WTC11 (cell line): ENCODE data around the gene BRME1. TPM values are rescaled to one million over a fixed set of nuclear protein-coding genes. Genes with fewer than 3 reads are reported as not detected.

Experiments used
- CDX4 ChIP-seq: fragments of 250-450 bp; sonication (Bioruptor Pico); IDR thresholded peaks from 2 replicates; pipeline ENCODE4 v1.9.0; 2021; ENCODE audit warnings: moderate library complexity, mild to moderate bottlenecking, inconsistent platforms, borderline replicate concordance
- CREM ChIP-seq: sonication (generic); formaldehyde crosslinking; IDR thresholded peaks from 2 replicates; pipeline ENCODE4 v1.8.1; 2022; ENCODE audit warnings: mild to moderate bottlenecking, missing genetic modification reagents, moderate library complexity
- EMX1 ChIP-seq: fragments of 250-450 bp; sonication (Bioruptor Pico); IDR thresholded peaks from 2 replicates; pipeline ENCODE4 v1.8.0; 2021; ENCODE audit warnings: mild to moderate bottlenecking
- FOXK1 ChIP-seq: sonication (generic); formaldehyde crosslinking; IDR thresholded peaks from 2 replicates; pipeline ENCODE4 v1.8.0; 2022; ENCODE audit warnings: mild to moderate bottlenecking, moderate library complexity, missing genetic modification reagents
- FOXP1 ChIP-seq: sonication (generic); formaldehyde crosslinking; IDR thresholded peaks from 2 replicates; pipeline ENCODE4 v1.8.0; 2022; ENCODE audit warnings: missing genetic modification reagents, mild to moderate bottlenecking, moderate library complexity, borderline replicate concordance
- FOXP4 ChIP-seq: sonication (generic); formaldehyde crosslinking; IDR thresholded peaks from 2 replicates; pipeline ENCODE4 v1.8.0; 2022; ENCODE audit warnings: mild to moderate bottlenecking, missing genetic modification reagents
- IRF1 ChIP-seq: sonication (generic); formaldehyde crosslinking; IDR thresholded peaks from 2 replicates; pipeline ENCODE4 v1.8.0; 2023; ENCODE audit warnings: missing genetic modification reagents
- JAZF1 ChIP-seq: fragments of 250-450 bp; sonication (Bioruptor Pico); IDR thresholded peaks from 2 replicates; pipeline ENCODE4 v1.9.0; 2021; ENCODE audit warnings: moderate library complexity, mild to moderate bottlenecking, inconsistent platforms
- JUN ChIP-seq: sonication (generic); formaldehyde crosslinking; IDR thresholded peaks from 2 replicates; pipeline ENCODE4 v1.8.0; 2023; ENCODE audit warnings: mild to moderate bottlenecking, missing genetic modification reagents
- MXD4 ChIP-seq: fragments of 250-450 bp; sonication (Bioruptor Pico); IDR thresholded peaks from 2 replicates; pipeline ENCODE4 v1.8.0; 2021; ENCODE audit warnings: mild to moderate bottlenecking, moderate library complexity, borderline replicate concordance
- NFATC4 ChIP-seq: fragments of 250-450 bp; sonication (Bioruptor Pico); IDR thresholded peaks from 2 replicates; pipeline ENCODE4 v1.9.0; 2021; ENCODE audit warnings: mild to moderate bottlenecking
- NFYB ChIP-seq: sonication (generic); formaldehyde crosslinking; conservative IDR thresholded peaks from 2 replicates; pipeline ENCODE4 v1.8.0; 2022; ENCODE audit warnings: low read depth, missing genetic modification reagents
- NR2C2 ChIP-seq: sonication (generic); formaldehyde crosslinking; IDR thresholded peaks from 2 replicates; pipeline ENCODE4 v1.8.0; 2022; ENCODE audit warnings: mild to moderate bottlenecking, missing genetic modification reagents
- RORB ChIP-seq: fragments of 250-450 bp; sonication (Bioruptor Pico); IDR thresholded peaks from 2 replicates; pipeline ENCODE4 v1.9.0; 2021; ENCODE audit warnings: mild to moderate bottlenecking
- ZMAT4 ChIP-seq: fragments of 250-450 bp; sonication (Bioruptor Pico); IDR thresholded peaks from 2 replicates; pipeline ENCODE4 v1.9.0; 2021; ENCODE audit warnings: mild to moderate bottlenecking
- ZNF121 ChIP-seq: sonication (generic); formaldehyde crosslinking; IDR thresholded peaks from 2 replicates; pipeline ENCODE4 v1.8.0; 2023; ENCODE audit warnings: missing genetic modification reagents
- total RNA-seq: library from RNA; stranded (reverse); gene quantifications from 3 replicates; pipeline ENCODE4 v1.2.3, GENCODE V29; 2021
- TF ChIP-seq, protein P1 (sequence below): sonication (generic); formaldehyde crosslinking; IDR thresholded peaks from 2 replicates; pipeline ENCODE4 v1.8.1; 2023; ENCODE audit warnings: mild to moderate bottlenecking, missing genetic modification reagents
- TF ChIP-seq, protein P2 (sequence below): sonication (generic); formaldehyde crosslinking; IDR thresholded peaks from 2 replicates; pipeline ENCODE4 v1.8.0; 2022; ENCODE audit warnings: missing genetic modification reagents

BRME1 gene
- total RNA-seq, 1 experiment from 2014 or later = 5.0 TPM

DNA sequence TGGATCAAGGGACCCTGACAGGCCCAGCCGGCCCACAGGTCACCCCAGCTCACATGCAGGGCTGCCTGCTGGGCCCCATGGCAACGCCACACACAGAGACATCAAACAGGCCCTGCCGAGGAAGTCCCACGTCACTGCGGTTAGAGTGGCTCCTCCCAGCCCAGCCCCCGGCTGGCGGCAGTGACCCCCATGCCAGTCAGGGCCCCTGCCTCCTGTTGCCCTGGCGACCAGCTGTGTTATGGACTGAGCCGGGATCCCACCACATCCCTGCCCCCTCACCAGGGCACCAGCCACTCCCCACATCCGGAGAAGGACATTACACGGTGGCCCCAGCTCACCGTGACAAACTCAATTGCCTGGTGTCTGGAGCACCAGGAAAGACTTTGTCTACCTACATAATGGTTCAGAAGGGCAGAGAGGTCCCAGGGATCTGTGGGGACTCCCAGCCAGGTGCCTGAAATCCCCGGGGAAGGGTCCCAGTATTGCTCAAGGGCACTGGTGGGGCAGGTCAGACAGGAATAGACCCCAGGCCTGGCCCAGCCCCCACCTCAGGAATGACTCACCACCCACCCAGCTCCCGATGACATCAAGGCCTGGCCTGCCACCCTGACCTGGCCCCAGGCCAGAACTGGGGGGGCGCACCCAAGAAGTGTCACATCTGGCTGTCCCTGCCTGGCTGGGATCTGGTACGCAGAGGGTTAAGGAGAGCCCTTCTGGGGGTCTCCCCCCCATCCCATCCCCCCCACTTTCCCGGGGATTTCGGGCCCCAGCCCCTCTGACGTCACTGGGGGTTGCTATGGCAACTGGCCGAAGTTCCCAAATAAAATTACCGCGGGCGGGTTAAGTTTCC lies 59.1 kb downstream of the BRME1 start (continued):
- no peak for TF ChIP-seq ZMAT4 (CRISPR knock-in tag)
- TF ChIP-seq, protein P1, sequence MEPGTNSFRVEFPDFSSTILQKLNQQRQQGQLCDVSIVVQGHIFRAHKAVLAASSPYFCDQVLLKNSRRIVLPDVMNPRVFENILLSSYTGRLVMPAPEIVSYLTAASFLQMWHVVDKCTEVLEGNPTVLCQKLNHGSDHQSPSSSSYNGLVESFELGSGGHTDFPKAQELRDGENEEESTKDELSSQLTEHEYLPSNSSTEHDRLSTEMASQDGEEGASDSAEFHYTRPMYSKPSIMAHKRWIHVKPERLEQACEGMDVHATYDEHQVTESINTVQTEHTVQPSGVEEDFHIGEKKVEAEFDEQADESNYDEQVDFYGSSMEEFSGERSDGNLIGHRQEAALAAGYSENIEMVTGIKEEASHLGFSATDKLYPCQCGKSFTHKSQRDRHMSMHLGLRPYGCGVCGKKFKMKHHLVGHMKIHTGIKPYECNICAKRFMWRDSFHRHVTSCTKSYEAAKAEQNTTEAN = no peak
- TF ChIP-seq RORB = no peak
- no peak for TF ChIP-seq NR2C2 (CRISPR knock-in tag)
- TF ChIP-seq IRF1 (CRISPR knock-in tag) = no peak
- TF ChIP-seq, protein P2, sequence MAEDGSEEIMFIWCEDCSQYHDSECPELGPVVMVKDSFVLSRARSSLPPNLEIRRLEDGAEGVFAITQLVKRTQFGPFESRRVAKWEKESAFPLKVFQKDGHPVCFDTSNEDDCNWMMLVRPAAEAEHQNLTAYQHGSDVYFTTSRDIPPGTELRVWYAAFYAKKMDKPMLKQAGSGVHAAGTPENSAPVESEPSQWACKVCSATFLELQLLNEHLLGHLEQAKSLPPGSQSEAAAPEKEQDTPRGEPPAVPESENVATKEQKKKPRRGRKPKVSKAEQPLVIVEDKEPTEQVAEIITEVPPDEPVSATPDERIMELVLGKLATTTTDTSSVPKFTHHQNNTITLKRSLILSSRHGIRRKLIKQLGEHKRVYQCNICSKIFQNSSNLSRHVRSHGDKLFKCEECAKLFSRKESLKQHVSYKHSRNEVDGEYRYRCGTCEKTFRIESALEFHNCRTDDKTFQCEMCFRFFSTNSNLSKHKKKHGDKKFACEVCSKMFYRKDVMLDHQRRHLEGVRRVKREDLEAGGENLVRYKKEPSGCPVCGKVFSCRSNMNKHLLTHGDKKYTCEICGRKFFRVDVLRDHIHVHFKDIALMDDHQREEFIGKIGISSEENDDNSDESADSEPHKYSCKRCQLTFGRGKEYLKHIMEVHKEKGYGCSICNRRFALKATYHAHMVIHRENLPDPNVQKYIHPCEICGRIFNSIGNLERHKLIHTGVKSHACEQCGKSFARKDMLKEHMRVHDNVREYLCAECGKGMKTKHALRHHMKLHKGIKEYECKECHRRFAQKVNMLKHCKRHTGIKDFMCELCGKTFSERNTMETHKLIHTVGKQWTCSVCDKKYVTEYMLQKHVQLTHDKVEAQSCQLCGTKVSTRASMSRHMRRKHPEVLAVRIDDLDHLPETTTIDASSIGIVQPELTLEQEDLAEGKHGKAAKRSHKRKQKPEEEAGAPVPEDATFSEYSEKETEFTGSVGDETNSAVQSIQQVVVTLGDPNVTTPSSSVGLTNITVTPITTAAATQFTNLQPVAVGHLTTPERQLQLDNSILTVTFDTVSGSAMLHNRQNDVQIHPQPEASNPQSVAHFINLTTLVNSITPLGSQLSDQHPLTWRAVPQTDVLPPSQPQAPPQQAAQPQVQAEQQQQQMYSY (CRISPR knock-in tag) = no peak
- TF ChIP-seq FOXP1 = no peak
- 0 out of 2 replicates have a peak, but pooled peaks have one; percentile 49 for TF ChIP-seq NFATC4 (CRISPR knock-in tag)
- 0 out of 2 replicates have a peak, but pooled peaks have one; percentile 4 for TF ChIP-seq ZNF121 (CRISPR knock-in tag)
- no peak for TF ChIP-seq EMX1 (CRISPR knock-in tag)
- TF ChIP-seq CDX4 (CRISPR knock-in tag) = no peak
- TF ChIP-seq NFYB (CRISPR knock-in tag) = no peak
- peak; percentile 80 for TF ChIP-seq CREM (CRISPR knock-in tag)
- no peak for TF ChIP-seq FOXK1 (CRISPR knock-in tag)
- TF ChIP-seq FOXP4 (CRISPR knock-in tag) = peak; percentile 54; the same call in 1 of the 2 replicates
- TF ChIP-seq JAZF1 = no peak
- no peak for TF ChIP-seq JUN (CRISPR knock-in tag)
- no peak for TF ChIP-seq MXD4 (CRISPR knock-in tag)
